ENCODE results near the gene EXOC6B. TPM values are rescaled to one million over a fixed set of nuclear protein-coding genes. Genes with fewer than 3 reads are reported as not detected.
"Not testable (repeated sequence)": the region's sequence is repeated elsewhere in the genome, so short reads cannot be mapped to it uniquely, and the experiment has no call there.

EXOC6B gene
- total RNA-seq, 3 donors from 2014 or later = 6.5 to 7.3 (median 6.8) TPM

DNA sequence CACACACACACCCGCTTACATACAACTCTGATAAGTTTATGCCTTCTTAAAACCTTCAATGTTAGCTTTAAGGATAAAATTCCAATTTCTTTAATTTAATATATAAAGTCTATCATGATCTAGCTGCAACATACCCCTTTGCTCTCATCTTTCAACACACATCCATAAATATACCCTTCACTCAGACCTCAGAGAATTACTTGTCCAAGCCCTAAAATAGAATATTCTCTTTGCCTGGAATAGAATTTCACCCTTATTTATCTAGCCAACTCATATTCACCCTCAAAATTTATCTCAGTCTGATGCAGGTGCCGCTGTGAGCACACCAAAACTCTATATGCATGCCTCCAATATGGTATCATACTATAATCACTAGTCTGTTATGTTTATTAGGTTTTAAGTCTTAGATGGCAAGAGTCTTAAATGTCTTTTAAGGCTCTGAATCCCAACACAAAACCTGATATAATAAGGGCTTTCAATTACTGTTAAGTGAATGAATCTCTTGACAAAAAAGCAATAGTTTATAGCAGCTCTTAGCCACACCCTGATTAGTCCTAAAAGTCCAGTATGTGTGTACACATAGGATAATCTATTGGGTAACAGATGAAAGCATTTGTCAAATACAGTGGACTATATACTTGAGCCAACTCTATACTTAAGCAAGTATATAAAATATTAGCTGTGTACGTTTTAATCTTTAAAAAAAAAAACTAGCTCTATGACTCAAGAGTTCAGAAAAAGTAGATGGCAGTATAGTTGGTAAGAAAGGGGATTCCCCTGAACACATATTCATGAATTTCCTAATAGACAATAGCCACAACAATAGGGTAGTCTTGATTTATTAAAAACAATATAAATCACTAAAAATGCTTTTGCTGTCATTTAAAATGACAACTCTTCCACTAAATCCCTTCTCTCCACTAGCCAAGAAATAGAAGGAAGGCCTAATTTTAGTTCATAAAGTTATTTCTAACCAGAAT, 144.5 kb downstream of the EXOC6B start:
- Mint-ChIP-seq H3K4me1 (ENCODE audit: low read depth) (peaks cover 2% of the 10 kb centered on the region), H3K27me3 (ENCODE audit: low read depth) (no peaks in the 10 kb centered on the region), H3K4me3 (no peak overlapping the region), H3K9me3 (no peaks in the 10 kb centered on the region), H3K36me3 (ENCODE audit: insufficient read depth) (peaks cover 7% of the 10 kb centered on the region)
- no peak for DNase-seq
- no peak for ATAC-seq

- ATAC-seq (no peak), DNase-seq (no peak)
- Mint-ChIP-seq H3K4me1 (ENCODE audit: low read depth) (peaks cover 2% of the 10 kb centered on the region), H3K9me3 (no peaks in the 10 kb centered on the region), H3K4me3 (no peak overlapping the region), H3K36me3 (ENCODE audit: insufficient read depth) (peaks cover 6% of the 10 kb centered on the region), H3K27me3 (ENCODE audit: low read depth) (no peaks in the 10 kb centered on the region)
Observed at GRCh38 chr2:72678024-72678423, 147.8 kb downstream of the EXOC6B start.

- peaks cover 5% of the 10 kb centered on the region for H3K9me3 Mint-ChIP-seq
- ATAC-seq (no peak), DNase-seq (no peak)
- H3K4me1 Mint-ChIP-seq (ENCODE audit: low read depth) = peaks cover 2% of the 10 kb centered on the region
- no peak overlapping the region for H3K4me3 Mint-ChIP-seq
- H3K27me3 Mint-ChIP-seq (ENCODE audit: low read depth) = no peaks in the 10 kb centered on the region
- H3K36me3 Mint-ChIP-seq (ENCODE audit: insufficient read depth) = peaks cover 12% of the 10 kb centered on the region
Observed at GRCh38 chr2:72676341-72677025, 149.3 kb downstream of the EXOC6B start.

DNA sequence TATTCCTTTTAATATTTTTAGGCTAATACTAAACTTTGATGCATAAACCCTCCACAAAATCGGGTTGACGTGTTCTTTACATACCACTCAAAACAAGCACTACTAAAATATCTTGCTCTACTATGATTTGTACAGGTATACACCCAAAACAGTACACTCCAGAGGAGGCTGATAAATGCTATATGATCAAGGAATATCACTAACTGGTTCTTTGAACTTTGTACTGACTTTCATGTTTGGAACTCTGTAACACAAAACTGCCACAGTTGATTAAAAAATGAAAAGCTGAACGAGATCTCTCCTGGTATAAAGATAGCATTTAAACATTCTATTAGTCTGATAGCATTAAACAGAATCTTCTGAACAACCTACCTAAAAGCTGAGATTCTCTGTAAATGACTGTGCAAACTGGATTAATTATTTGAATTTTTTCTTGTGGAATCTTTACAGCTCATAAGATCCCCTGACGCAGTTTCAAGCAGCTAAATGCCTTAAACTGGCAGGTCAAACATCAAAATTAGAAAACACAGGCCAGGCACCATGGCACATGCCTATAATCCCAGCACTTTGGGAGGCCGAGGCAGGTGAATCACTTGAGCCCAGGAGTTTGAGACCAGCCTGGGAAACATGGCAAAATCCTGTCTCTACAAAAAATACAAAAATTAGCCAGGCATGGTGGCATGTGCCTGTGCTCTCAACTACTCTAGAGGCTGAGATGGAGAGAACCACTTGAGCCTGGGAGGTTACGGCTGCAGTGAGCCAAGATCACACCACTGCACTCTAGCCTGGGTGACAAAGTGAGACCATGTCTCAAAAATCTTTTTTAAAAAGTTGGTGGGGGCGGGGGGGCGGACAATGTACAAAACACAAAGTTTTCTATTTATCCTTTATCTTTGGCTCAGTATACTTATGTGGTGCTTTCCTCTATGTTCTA, 150.6 kb downstream of the EXOC6B start:
- Mint-ChIP-seq H3K27me3 (ENCODE audit: low read depth) (no peaks in the 10 kb centered on the region), H3K4me3 (no peak overlapping the region), H3K9me3 (peaks cover 5% of the 10 kb centered on the region), H3K36me3 (ENCODE audit: insufficient read depth) (peaks cover 22% of the 10 kb centered on the region), H3K4me1 (ENCODE audit: low read depth) (peaks cover 2% of the 10 kb centered on the region)
- ATAC-seq (no peak), DNase-seq (no peak)

GRCh38 chr2:72673279-72673678, 152.6 kb downstream of the EXOC6B start:
- H3K4me3 Mint-ChIP-seq = no peak overlapping the region
- peaks cover 9% of the 10 kb centered on the region for H3K9me3 Mint-ChIP-seq
- no peak for ATAC-seq
- no peak for DNase-seq
- peaks cover 29% of the 10 kb centered on the region for H3K36me3 Mint-ChIP-seq (ENCODE audit: insufficient read depth)
- no peaks in the 10 kb centered on the region for H3K27me3 Mint-ChIP-seq (ENCODE audit: low read depth)
- H3K4me1 Mint-ChIP-seq (ENCODE audit: low read depth) = peaks cover 2% of the 10 kb centered on the region

GRCh38 chr2:72669121-72669520, 156.7 kb downstream of the EXOC6B start:
- Mint-ChIP-seq H3K4me1 (ENCODE audit: low read depth) (no peaks in the 10 kb centered on the region), H3K36me3 (ENCODE audit: insufficient read depth) (peaks cover 29% of the 10 kb centered on the region), H3K4me3 (no peak overlapping the region), H3K27me3 (ENCODE audit: low read depth) (no peaks in the 10 kb centered on the region), H3K9me3 (peaks cover 41% of the 10 kb centered on the region)
- ATAC-seq (no peak), DNase-seq (no peak)

GRCh38 chr2:72668647-72669046, 157.2 kb downstream of the EXOC6B start:
- H3K27me3 Mint-ChIP-seq (ENCODE audit: low read depth) = no peaks in the 10 kb centered on the region
- peaks cover 29% of the 10 kb centered on the region for H3K36me3 Mint-ChIP-seq (ENCODE audit: insufficient read depth)

DNA sequence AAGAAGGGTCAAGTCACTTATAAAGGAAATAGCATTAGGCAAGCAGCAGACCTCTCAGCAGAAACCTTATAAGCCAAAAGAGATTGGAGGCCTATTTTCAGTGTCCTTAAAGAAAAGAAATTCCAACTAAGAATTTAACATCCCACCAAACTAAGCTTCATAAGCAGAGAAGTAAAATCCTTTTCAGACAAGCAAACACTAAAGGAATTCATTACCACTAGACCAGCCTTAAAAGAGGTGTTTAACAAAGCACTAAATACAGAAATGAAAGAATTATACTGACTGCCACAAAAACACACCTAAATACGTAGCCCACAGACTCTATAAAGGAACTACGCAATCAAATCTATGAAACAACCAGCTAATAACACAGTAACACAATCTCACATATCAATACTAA, 160.4 kb downstream of the EXOC6B start:
- peaks cover 3% of the 10 kb centered on the region for H3K4me1 Mint-ChIP-seq (ENCODE audit: low read depth)
- ATAC-seq (no peak), DNase-seq (no peak)
- H3K36me3 Mint-ChIP-seq (ENCODE audit: insufficient read depth) = peaks cover 17% of the 10 kb centered on the region
- no peaks in the 10 kb centered on the region for H3K27me3 Mint-ChIP-seq (ENCODE audit: low read depth)
- H3K4me3 Mint-ChIP-seq = no peak overlapping the region
- peaks cover 38% of the 10 kb centered on the region for H3K9me3 Mint-ChIP-seq

More at GRCh38 chr2:72668647-72669046, 157.2 kb downstream of the EXOC6B start:
- ATAC-seq (no peak), DNase-seq (no peak)
- Mint-ChIP-seq H3K4me1 (ENCODE audit: low read depth) (no peaks in the 10 kb centered on the region), H3K9me3 (peaks cover 44% of the 10 kb centered on the region), H3K4me3 (no peak overlapping the region)

- no peak for ATAC-seq
- peaks cover 22% of the 10 kb centered on the region for H3K9me3 Mint-ChIP-seq
Observed at GRCh38 chr2:72661985-72662384, 163.8 kb downstream of the EXOC6B start.

GRCh38 chr2:72649810-72650209, 176.0 kb downstream of the EXOC6B start:
- DNase-seq (no peak), ATAC-seq (no peak)
- Mint-ChIP-seq H3K4me1 (ENCODE audit: low read depth) (no peaks in the 10 kb centered on the region), H3K27me3 (ENCODE audit: low read depth) (no peaks in the 10 kb centered on the region), H3K4me3 (no peak overlapping the region), H3K9me3 (peaks cover 27% of the 10 kb centered on the region), H3K36me3 (ENCODE audit: insufficient read depth) (peaks cover 24% of the 10 kb centered on the region)

More at GRCh38 chr2:72661985-72662384, 163.8 kb downstream of the EXOC6B start:
- H3K4me1 Mint-ChIP-seq (ENCODE audit: low read depth) = peaks cover 3% of the 10 kb centered on the region
- no peaks in the 10 kb centered on the region for H3K27me3 Mint-ChIP-seq (ENCODE audit: low read depth)
- DNase-seq = no peak
- H3K36me3 Mint-ChIP-seq (ENCODE audit: insufficient read depth) = peaks cover 4% of the 10 kb centered on the region
- no peak overlapping the region for H3K4me3 Mint-ChIP-seq

- not testable (repeated sequence) for H3K4me1 Mint-ChIP-seq (ENCODE audit: low read depth); H3K27me3 Mint-ChIP-seq (ENCODE audit: low read depth); DNase-seq; H3K4me3 Mint-ChIP-seq; ATAC-seq
- peaks cover 21% of the 10 kb centered on the region for H3K9me3 Mint-ChIP-seq
- peaks cover 13% of the 10 kb centered on the region for H3K36me3 Mint-ChIP-seq (ENCODE audit: insufficient read depth)
Observed at GRCh38 chr2:72641221-72641620, 184.6 kb downstream of the EXOC6B start.

DNA sequence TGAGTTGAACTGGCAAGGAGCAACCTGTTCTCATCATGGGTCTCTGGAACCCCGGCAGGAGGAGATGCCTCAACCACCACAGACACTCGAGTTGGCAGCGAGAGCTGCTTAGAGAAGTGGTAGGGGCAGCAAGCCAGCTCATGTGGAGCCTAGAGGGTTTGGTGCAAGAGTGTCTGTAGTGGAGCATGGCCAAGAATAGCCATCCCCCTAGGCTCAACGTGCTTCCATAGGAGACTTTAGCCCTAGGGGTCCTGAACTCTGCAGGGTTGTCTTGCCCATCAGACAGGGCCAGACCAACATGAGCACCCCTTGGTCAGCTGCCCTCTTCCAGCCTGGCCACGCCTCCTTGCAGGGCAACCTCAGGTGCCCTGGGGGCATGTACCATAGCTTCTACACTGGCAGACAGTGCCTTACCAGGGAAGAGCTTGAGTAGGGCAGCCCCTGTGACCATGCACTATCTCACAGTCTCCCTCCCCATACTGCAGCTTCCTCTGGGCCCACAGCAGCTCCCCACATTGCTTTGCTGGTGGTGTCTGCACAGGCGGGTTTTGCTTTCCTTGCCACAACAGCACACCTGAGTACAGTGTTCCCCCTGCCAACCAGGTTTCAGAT, 187.1 kb downstream of the EXOC6B start:
- no peaks in the 10 kb centered on the region for H3K36me3 Mint-ChIP-seq (ENCODE audit: insufficient read depth)
- H3K27me3 Mint-ChIP-seq (ENCODE audit: low read depth) = no peaks in the 10 kb centered on the region
- no peaks in the 10 kb centered on the region for H3K9me3 Mint-ChIP-seq
- H3K4me1 Mint-ChIP-seq (ENCODE audit: low read depth) = peaks cover 2% of the 10 kb centered on the region
- no peak overlapping the region for H3K4me3 Mint-ChIP-seq
- DNase-seq (no peak), ATAC-seq (no peak)

GRCh38 chr2:72636210-72636609, 189.6 kb downstream of the EXOC6B start:
- peaks cover 5% of the 10 kb centered on the region for H3K36me3 Mint-ChIP-seq (ENCODE audit: insufficient read depth)
- no peak for DNase-seq
- H3K27me3 Mint-ChIP-seq (ENCODE audit: low read depth) = no peaks in the 10 kb centered on the region
- H3K9me3 Mint-ChIP-seq = no peaks in the 10 kb centered on the region
- no peak overlapping the region for H3K4me3 Mint-ChIP-seq
- H3K4me1 Mint-ChIP-seq (ENCODE audit: low read depth) = peaks cover 2% of the 10 kb centered on the region
- ATAC-seq = no peak

Data from activated T-cell treated with anti-CD3 and anti-CD28 coated beads, Interleukin-2, amount 50 U/mL, for 4 hours (primary cell).